DOHH2 (cell line): ENCODE measurements around the gene TFAP2A.

Experiments used
- H3F3A ChIP-seq: fragments of 200-600 bp; sonication (generic), shearing (Covaris generic); 2 replicates; pipeline ENCODE4 v1.6.0; 2016; ENCODE audit warnings: antibody characterized with exemption, mild to moderate bottlenecking; ENCODE audit not compliant: control insufficient read depth, insufficient read depth
- H3K27ac ChIP-seq: fragments of 200-600 bp; sonication (generic); 2 replicates; pipeline ENCODE4 v1.5.1; 2014; ENCODE audit warnings: low read depth, mild to moderate bottlenecking, low read length, moderate library complexity
- H3K27me3 ChIP-seq: fragments of 200-600 bp; sonication (generic); 2 replicates; pipeline ENCODE4 v1.6.1; 2014; ENCODE audit warnings: mild to moderate bottlenecking, low read length, mixed read lengths; ENCODE audit not compliant: control insufficient read depth
- H3K36me3 ChIP-seq: fragments of 200-600 bp; sonication (generic); 2 replicates; pipeline ENCODE4 v1.6.1; 2014; ENCODE audit warnings: mild to moderate bottlenecking, low read length, moderate library complexity, mixed read lengths; ENCODE audit not compliant: control insufficient read depth
- H3K4me1 ChIP-seq: fragments of 200-600 bp; sonication (generic); 2 replicates; pipeline ENCODE4 v1.6.1; 2014; ENCODE audit warnings: mild to moderate bottlenecking, low read length, mixed read lengths; ENCODE audit not compliant: control insufficient read depth
- H3K4me2 ChIP-seq: fragments of 200-600 bp; sonication (generic); 2 replicates; pipeline ENCODE4 v1.6.0; 2014; ENCODE audit warnings: mild to moderate bottlenecking, low read length, moderate library complexity
- H3K4me3 ChIP-seq: fragments of 200-600 bp; sonication (generic); 2 replicates; pipeline ENCODE4 v1.5.1; 2014; ENCODE audit warnings: mild to moderate bottlenecking, low read length, mixed read lengths
- H3K79me2 ChIP-seq: fragments of 200-600 bp; sonication (generic); 2 replicates; pipeline ENCODE4 v1.6.1; 2014; ENCODE audit warnings: mild to moderate bottlenecking, low read length, mixed read lengths; ENCODE audit not compliant: control insufficient read depth
- H3K9me2 ChIP-seq: fragments of 200-600 bp; sonication (generic); replicated peaks from 2 replicates; pipeline ENCODE4 v1.6.1; 2014; ENCODE audit warnings: mild to moderate bottlenecking, low read length, mixed read lengths; ENCODE audit not compliant: control insufficient read depth
- H3K9me3 ChIP-seq: fragments of 200-600 bp; sonication (generic); 2 replicates; pipeline ENCODE4 v1.6.1; 2014; ENCODE audit warnings: antibody characterized with exemption, low read length, mixed read lengths; ENCODE audit not compliant: control insufficient read depth, insufficient read depth
- H4K20me1 ChIP-seq: fragments of 200-600 bp; sonication (generic); 2 replicates; pipeline ENCODE4 v1.6.0; 2014; ENCODE audit warnings: low read depth, mild to moderate bottlenecking, antibody characterized with exemption, low read length, moderate library complexity; ENCODE audit not compliant: control insufficient read depth, insufficient read depth
- EZH2phosphoT487 ChIP-seq: fragments of 200-600 bp; sonication (generic); IDR thresholded peaks from 2 replicates; pipeline ENCODE4 v1.6.1; 2017; ENCODE audit warnings: borderline replicate concordance, mild to moderate bottlenecking, antibody characterized with exemption, low read length, moderate library complexity, mixed read lengths
- TF ChIP-seq, protein P1 (sequence below): fragments of 200-600 bp; sonication (generic); IDR thresholded peaks from one replicate; pipeline ENCODE4 v1.5.1; 2014; ENCODE audit warnings: antibody characterized with exemption, mild to moderate bottlenecking, low read depth, low read length; ENCODE audit not compliant: poor library complexity, severe bottlenecking

The TFAP2A gene

DNA sequence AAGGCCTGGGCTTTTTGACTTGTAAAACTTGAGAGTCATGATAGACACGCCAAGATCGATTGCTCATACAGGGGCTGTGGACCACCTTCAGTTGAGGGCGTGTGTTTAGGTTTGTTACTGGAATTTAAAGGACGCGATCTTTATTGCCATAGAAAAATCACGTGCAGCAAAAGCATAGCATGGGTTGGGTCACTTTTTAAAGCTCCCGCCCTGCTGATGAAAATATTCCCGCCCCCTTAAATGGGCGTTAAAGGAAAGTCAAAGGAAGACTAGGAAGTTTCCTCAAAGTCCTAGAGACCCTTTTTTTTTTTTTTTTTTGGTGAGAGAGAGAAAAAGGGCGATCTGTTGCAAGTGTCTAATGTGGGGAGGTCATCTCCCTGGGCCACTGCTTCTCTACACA lies 23.1 kb downstream of the TFAP2A start:
- no peaks in the 10 kb centered on the region for H3K9me2 ChIP-seq

DNA sequence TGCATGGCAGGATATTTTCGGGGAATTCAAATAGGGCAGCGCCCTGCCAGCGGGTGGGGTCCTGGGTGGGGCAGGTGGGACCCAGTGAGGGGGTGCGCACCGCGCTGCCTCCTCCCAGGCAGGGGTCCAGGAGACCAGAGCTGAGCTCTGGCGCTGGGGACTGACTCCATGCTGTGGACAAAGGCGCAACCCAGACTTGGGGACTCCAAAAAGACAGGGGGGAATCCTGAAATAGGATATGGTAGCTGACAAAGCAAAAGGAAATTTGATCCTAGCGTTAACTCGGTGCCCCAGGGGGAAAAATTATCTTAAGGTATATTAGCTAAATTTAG lies 23.6 kb downstream of the TFAP2A start:
- Histone ChIP-seq H3K27ac (no peak overlapping the region), H3K9me3 (no peaks in the 10 kb centered on the region), H3K27me3 (peaks cover 53% of the 10 kb centered on the region), H3K36me3 (no peaks in the 10 kb centered on the region), H3K4me2 (no peak overlapping the region), H4K20me1 (no peaks in the 10 kb centered on the region), H3K4me1 (peaks cover 4% of the 10 kb centered on the region; the same call in 1 of the 2 replicates), H3K4me3 (no peak overlapping the region), H3F3A (no peaks in the 10 kb centered on the region), H3K9me2 (no peaks in the 10 kb centered on the region), H3K79me2 (no peaks in the 10 kb centered on the region)
- TF ChIP-seq, protein P1, sequence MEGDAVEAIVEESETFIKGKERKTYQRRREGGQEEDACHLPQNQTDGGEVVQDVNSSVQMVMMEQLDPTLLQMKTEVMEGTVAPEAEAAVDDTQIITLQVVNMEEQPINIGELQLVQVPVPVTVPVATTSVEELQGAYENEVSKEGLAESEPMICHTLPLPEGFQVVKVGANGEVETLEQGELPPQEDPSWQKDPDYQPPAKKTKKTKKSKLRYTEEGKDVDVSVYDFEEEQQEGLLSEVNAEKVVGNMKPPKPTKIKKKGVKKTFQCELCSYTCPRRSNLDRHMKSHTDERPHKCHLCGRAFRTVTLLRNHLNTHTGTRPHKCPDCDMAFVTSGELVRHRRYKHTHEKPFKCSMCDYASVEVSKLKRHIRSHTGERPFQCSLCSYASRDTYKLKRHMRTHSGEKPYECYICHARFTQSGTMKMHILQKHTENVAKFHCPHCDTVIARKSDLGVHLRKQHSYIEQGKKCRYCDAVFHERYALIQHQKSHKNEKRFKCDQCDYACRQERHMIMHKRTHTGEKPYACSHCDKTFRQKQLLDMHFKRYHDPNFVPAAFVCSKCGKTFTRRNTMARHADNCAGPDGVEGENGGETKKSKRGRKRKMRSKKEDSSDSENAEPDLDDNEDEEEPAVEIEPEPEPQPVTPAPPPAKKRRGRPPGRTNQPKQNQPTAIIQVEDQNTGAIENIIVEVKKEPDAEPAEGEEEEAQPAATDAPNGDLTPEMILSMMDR: no peak

More for the DNA sequence above, 23.1 kb downstream of the TFAP2A start:
- H3K36me3 ChIP-seq: no peaks in the 10 kb centered on the region
- peaks cover 49% of the 10 kb centered on the region for H3K27me3 ChIP-seq
- H3K4me3 ChIP-seq: no peak overlapping the region
- H3K79me2 ChIP-seq: no peaks in the 10 kb centered on the region
- H4K20me1 ChIP-seq: no peaks in the 10 kb centered on the region
- H3K4me1 ChIP-seq: peaks cover 4% of the 10 kb centered on the region; the same call in 1 of the 2 replicates
- no peaks in the 10 kb centered on the region for H3F3A ChIP-seq
- H3K4me2 ChIP-seq: no peak overlapping the region
- no peak overlapping the region for H3K27ac ChIP-seq
- TF ChIP-seq, protein P1: no peak
- TF ChIP-seq EZH2phosphoT487: no peak
- no peaks in the 10 kb centered on the region for H3K9me3 ChIP-seq

GRCh38 chr6:10390495-10391298 lies 24.2 kb downstream of the TFAP2A start:
- Histone ChIP-seq H3K4me3 (no peak overlapping the region), H3K9me2 (no peaks in the 10 kb centered on the region), H3K27ac (no peak overlapping the region), H3K4me1 (peaks cover 2% of the 10 kb centered on the region; the same call in 1 of the 2 replicates), H3F3A (no peaks in the 10 kb centered on the region), H3K79me2 (no peaks in the 10 kb centered on the region), H3K9me3 (no peaks in the 10 kb centered on the region), H4K20me1 (no peaks in the 10 kb centered on the region), H3K4me2 (no peak overlapping the region), H3K36me3 (no peaks in the 10 kb centered on the region), H3K27me3 (peaks cover 52% of the 10 kb centered on the region)
- TF ChIP-seq EZH2phosphoT487: no peak
- TF ChIP-seq, protein P1: no peak
